Effector memory CD8-positive, alpha-beta T cell (primary cell): Measurements from ENCODE around the gene FKBP9.
"Not testable (repeated sequence)": the region's sequence is repeated elsewhere in the genome, so short reads cannot be mapped to it uniquely, and the experiment has no call there.

Experiments
- ATAC-seq: fragments of 150-1000 bp; cut with Tn5 transposase; replicated peaks from 2 replicates; pipeline ENCODE4 v1.10.0; 2021; ENCODE audit warnings: mild to moderate bottlenecking, moderate library complexity
- DNase-seq, 3 experiments: peaks; one replicate each; pipeline ENCODE4 v3.0.0; 2021
- H3K27ac Mint-ChIP-seq, 2 donors: one replicate each; pipeline ENCODE4 v1.8.0; 2022; ENCODE audit warnings: mild to moderate bottlenecking in 2 of 2, mixed read lengths in 2 of 2, moderate library complexity in 2 of 2
- H3K27me3 Mint-ChIP-seq, 2 donors: one replicate each; pipeline ENCODE4 v1.8.0; 2022; ENCODE audit warnings: mixed read lengths in 2 of 2
- H3K36me3 Mint-ChIP-seq: one replicate; pipeline ENCODE4 v1.8.0; 2022; ENCODE audit warnings: mild to moderate bottlenecking, moderate library complexity, mixed read lengths; ENCODE audit not compliant: insufficient read depth
- H3K4me1 Mint-ChIP-seq, 2 donors: one replicate each; pipeline ENCODE4 v1.8.0; 2022; ENCODE audit warnings: low read depth in 2 of 2, mixed read lengths in 2 of 2
- H3K4me3 Mint-ChIP-seq, 2 donors: one replicate each; pipeline ENCODE4 v1.8.0; 2022; ENCODE audit warnings: mild to moderate bottlenecking in 2 of 2, mixed read lengths in 2 of 2, moderate library complexity in 2 of 2
- H3K9me3 Mint-ChIP-seq, 2 donors: one replicate each; pipeline ENCODE4 v1.8.0; 2022; ENCODE audit warnings: mixed read lengths in 2 of 2

Gene FKBP9

GRCh38 chr7:32937344-32938174 is 19.7 kb upstream of the FKBP9 start:
- Mint-ChIP-seq H3K36me3 (no peaks in the 10 kb centered on the region), H3K27ac (no peak overlapping the region), H3K4me3 (no peak overlapping the region), H3K27me3 (no peaks in the 10 kb centered on the region), H3K9me3 (no peaks in the 10 kb centered on the region), H3K4me1 (peaks cover 6% of the 10 kb centered on the region in 2 donors)
- DNase-seq (no peak), ATAC-seq (no peak)

- no peaks in the 10 kb centered on the region for H3K36me3 Mint-ChIP-seq
- no peak overlapping the region for H3K27ac Mint-ChIP-seq
- no peaks in the 10 kb centered on the region for H3K27me3 Mint-ChIP-seq
- peak overlapping the region in 1 of 2 donors; percentile 35 for H3K4me3 Mint-ChIP-seq
- ATAC-seq (no peak), DNase-seq (no peak)
- H3K4me1 Mint-ChIP-seq: peaks cover 6% of the 10 kb centered on the region in 2 donors
- no peaks in the 10 kb centered on the region for H3K9me3 Mint-ChIP-seq
These were observed 16.1 kb upstream of the FKBP9 start for GRCh38 chr7:32941181-32941580.

- Mint-ChIP-seq H3K9me3 (no peaks in the 10 kb centered on the region), H3K4me1 (peaks cover 6% of the 10 kb centered on the region in 2 donors), H3K36me3 (no peaks in the 10 kb centered on the region), H3K27me3 (no peaks in the 10 kb centered on the region), H3K27ac (peak overlapping the region in 1 of 2 donors; percentile 63), H3K4me3 (peak overlapping the region; percentile 76 to 88)
- ATAC-seq (no peak), DNase-seq (no peak)
These were observed 15.4 kb upstream of the FKBP9 start for GRCh38 chr7:32941681-32942414.

- H3K4me1 Mint-ChIP-seq: peaks cover 6% of the 10 kb centered on the region in 2 donors
- no peaks in the 10 kb centered on the region for H3K36me3 Mint-ChIP-seq
- peak; percentile 89 for ATAC-seq
- H3K9me3 Mint-ChIP-seq: no peaks in the 10 kb centered on the region
- peak overlapping the region; percentile 76 to 88 for H3K4me3 Mint-ChIP-seq
- peak; percentile 50 to 57 (median 52) for DNase-seq
- peak overlapping the region; percentile 58 to 63 for H3K27ac Mint-ChIP-seq
- peaks cover under 1 to 2% of the 10 kb centered on the region in 2 donors for H3K27me3 Mint-ChIP-seq
These were observed 14.6 kb upstream of the FKBP9 start for GRCh38 chr7:32942415-32943251.

GRCh38 chr7:32943252-32944030 is 13.8 kb upstream of the FKBP9 start:
- Mint-ChIP-seq H3K4me1 (peaks cover 6% of the 10 kb centered on the region in 2 donors), H3K36me3 (no peaks in the 10 kb centered on the region), H3K9me3 (no peaks in the 10 kb centered on the region), H3K4me3 (peak overlapping the region; percentile 76 to 88), H3K27ac (peak overlapping the region in 1 of 2 donors; percentile 58), H3K27me3 (peaks cover 8 to 10% of the 10 kb centered on the region in 2 donors)
- ATAC-seq: no peak
- DNase-seq: no peak

GRCh38 chr7:32947420-32947983 is 9.7 kb upstream of the FKBP9 start:
- no peak overlapping the region for H3K4me3 Mint-ChIP-seq
- H3K9me3 Mint-ChIP-seq: no peaks in the 10 kb centered on the region
- ATAC-seq: no peak
- no peak overlapping the region for H3K27ac Mint-ChIP-seq
- H3K4me1 Mint-ChIP-seq: no peaks in the 10 kb centered on the region
- peaks cover 13 to 24% of the 10 kb centered on the region in 2 donors for H3K27me3 Mint-ChIP-seq
- DNase-seq: no peak
- H3K36me3 Mint-ChIP-seq: no peaks in the 10 kb centered on the region

GRCh38 chr7:32948202-32948601 is 9.0 kb upstream of the FKBP9 start:
- ATAC-seq (no peak), DNase-seq (no peak)
- Mint-ChIP-seq H3K27ac (no peak overlapping the region), H3K4me3 (no peak overlapping the region), H3K4me1 (no peaks in the 10 kb centered on the region), H3K9me3 (no peaks in the 10 kb centered on the region), H3K27me3 (peaks cover 13 to 24% of the 10 kb centered on the region in 2 donors), H3K36me3 (no peaks in the 10 kb centered on the region)

- Mint-ChIP-seq H3K27ac (no peak overlapping the region), H3K27me3 (peaks cover 14 to 31% of the 10 kb centered on the region in 2 donors), H3K9me3 (no peaks in the 10 kb centered on the region), H3K4me1 (peaks cover under 1% of the 10 kb centered on the region in 2 donors), H3K4me3 (no peak overlapping the region), H3K36me3 (no peaks in the 10 kb centered on the region)
- DNase-seq: no peak
- ATAC-seq: no peak
These were observed 4.4 kb upstream of the FKBP9 start for GRCh38 chr7:32952876-32953275.

GRCh38 chr7:32958046-32959025 is 1.1 kb downstream of the FKBP9 start:
- H3K36me3 Mint-ChIP-seq: no peaks in the 10 kb centered on the region
- peaks cover 35 to 51% of the 10 kb centered on the region in 2 donors for H3K27me3 Mint-ChIP-seq
- no peaks in the 10 kb centered on the region for H3K9me3 Mint-ChIP-seq
- no peak for DNase-seq
- H3K4me3 Mint-ChIP-seq: peak overlapping the region; percentile 68 to 78
- no peak overlapping the region for H3K27ac Mint-ChIP-seq
- ATAC-seq: no peak
- H3K4me1 Mint-ChIP-seq: peaks cover 3 to 4% of the 10 kb centered on the region in 2 donors

- not testable (repeated sequence) for DNase-seq, H3K27ac Mint-ChIP-seq, ATAC-seq, H3K9me3 Mint-ChIP-seq, H3K36me3 Mint-ChIP-seq, H3K4me3 Mint-ChIP-seq, H3K4me1 Mint-ChIP-seq
- peaks cover 21 to 45% of the 10 kb centered on the region in 2 donors for H3K27me3 Mint-ChIP-seq
These were observed 6.7 kb downstream of the FKBP9 start for GRCh38 chr7:32963880-32964301.

- not testable (repeated sequence) for H3K4me1 Mint-ChIP-seq
These were observed 7.4 kb downstream of the FKBP9 start for GRCh38 chr7:32964461-32965159.

More at GRCh38 chr7:32964461-32965159, 7.4 kb downstream of the FKBP9 start:
- not testable (repeated sequence) for DNase-seq, H3K27ac Mint-ChIP-seq, H3K9me3 Mint-ChIP-seq, H3K36me3 Mint-ChIP-seq
- peaks cover 14 to 38% of the 10 kb centered on the region in 2 donors for H3K27me3 Mint-ChIP-seq
- ATAC-seq: peak; percentile 89
- H3K4me3 Mint-ChIP-seq: peak overlapping the region in 1 of 2 donors; percentile 22
